HFFc6 (cell line): ENCODE results near the gene C8G. TPM values are rescaled to one million over a fixed set of nuclear protein-coding genes. Genes with fewer than 3 reads are reported as not detected.
A peak's percentile ranks its signal among the peaks of the same experiment; 100 is the strongest.

Experiments
- DNase-seq: peaks from one replicate; pipeline ENCODE4 v3.0.0-alpha.2; 2018
- H3K27ac Mint-ChIP-seq: 2 replicates; pipeline ENCODE4 v1.8.0; 2020; ENCODE audit warnings: mild to moderate bottlenecking, mixed read lengths
- H3K27me3 Mint-ChIP-seq: 2 replicates; pipeline ENCODE4 v1.8.0; 2021; ENCODE audit warnings: mild to moderate bottlenecking, moderate library complexity, mixed read lengths; ENCODE audit not compliant: insufficient read depth
- H3K36me3 Mint-ChIP-seq: 2 replicates; pipeline ENCODE4 v1.8.0; 2021; ENCODE audit warnings: low read depth, mixed read lengths
- H3K4me1 Mint-ChIP-seq: 2 replicates; pipeline ENCODE4 v1.8.0; 2020; ENCODE audit warnings: low read depth, mixed read lengths
- H3K4me3 Mint-ChIP-seq: 2 replicates; pipeline ENCODE4 v1.8.0; 2020; ENCODE audit warnings: mild to moderate bottlenecking, moderate library complexity, mixed read lengths
- H3K9me3 Mint-ChIP-seq: 2 replicates; pipeline ENCODE4 v1.8.0; 2020; ENCODE audit warnings: mild to moderate bottlenecking, mixed read lengths
- total RNA-seq, 6 experiments: library from RNA; stranded (reverse); fragmentation: NEBNext Ultra II Directional; extraction: Animal tissue kit (Norgen Biotek cat#: 25700); gene quantifications; 2 replicates in 1 of 6; 3 replicates in 5 of 6; pipeline ENCODE4 v1.2.3, GENCODE V29; 2021
- TF ChIP-seq, protein P1 (sequence below): fragments of 200-600 bp; sonication (generic); IDR thresholded peaks from 2 replicates; pipeline ENCODE4 v1.5.0; 2021; ENCODE audit warnings: antibody characterized with exemption, mild to moderate bottlenecking

The C8G gene
- total RNA-seq, 6 experiments from 2014 or later: 0.51 to 1.8 (median 0.97) TPM

DNA sequence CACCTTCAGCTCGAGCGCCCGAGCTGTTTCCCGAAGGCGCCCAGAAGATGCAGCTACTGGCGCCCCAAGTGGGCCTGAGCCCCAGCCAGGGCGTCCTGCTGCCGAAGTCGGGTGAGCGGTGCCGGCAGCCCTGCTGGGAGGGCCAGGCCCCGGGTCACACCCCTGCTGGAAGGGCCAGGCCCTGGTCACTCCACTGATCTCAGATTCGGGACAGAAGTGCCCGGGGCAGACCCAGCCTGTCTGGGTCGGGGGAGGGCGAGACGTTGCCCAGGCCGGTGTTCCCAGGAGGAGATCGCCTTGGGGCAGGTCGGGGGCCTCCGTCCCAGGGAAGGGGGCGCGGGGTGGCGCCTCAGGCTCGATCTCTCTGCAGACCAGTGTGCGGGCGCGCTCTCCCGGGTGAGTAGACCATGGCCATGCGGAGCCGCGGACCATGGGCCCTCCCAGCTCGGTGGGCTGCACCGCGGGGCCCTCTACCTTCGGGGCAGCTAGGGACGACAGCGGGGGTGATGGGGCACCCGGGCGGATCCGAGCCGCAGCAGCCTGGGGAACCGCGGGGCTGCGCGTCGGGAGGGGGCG lies 40.1 kb downstream of the C8G start:
- TF ChIP-seq, protein P1, sequence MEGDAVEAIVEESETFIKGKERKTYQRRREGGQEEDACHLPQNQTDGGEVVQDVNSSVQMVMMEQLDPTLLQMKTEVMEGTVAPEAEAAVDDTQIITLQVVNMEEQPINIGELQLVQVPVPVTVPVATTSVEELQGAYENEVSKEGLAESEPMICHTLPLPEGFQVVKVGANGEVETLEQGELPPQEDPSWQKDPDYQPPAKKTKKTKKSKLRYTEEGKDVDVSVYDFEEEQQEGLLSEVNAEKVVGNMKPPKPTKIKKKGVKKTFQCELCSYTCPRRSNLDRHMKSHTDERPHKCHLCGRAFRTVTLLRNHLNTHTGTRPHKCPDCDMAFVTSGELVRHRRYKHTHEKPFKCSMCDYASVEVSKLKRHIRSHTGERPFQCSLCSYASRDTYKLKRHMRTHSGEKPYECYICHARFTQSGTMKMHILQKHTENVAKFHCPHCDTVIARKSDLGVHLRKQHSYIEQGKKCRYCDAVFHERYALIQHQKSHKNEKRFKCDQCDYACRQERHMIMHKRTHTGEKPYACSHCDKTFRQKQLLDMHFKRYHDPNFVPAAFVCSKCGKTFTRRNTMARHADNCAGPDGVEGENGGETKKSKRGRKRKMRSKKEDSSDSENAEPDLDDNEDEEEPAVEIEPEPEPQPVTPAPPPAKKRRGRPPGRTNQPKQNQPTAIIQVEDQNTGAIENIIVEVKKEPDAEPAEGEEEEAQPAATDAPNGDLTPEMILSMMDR: no peak
- no peaks in the 10 kb centered on the region for H3K9me3 Mint-ChIP-seq
- H3K27ac Mint-ChIP-seq: no peak overlapping the region

DNA sequence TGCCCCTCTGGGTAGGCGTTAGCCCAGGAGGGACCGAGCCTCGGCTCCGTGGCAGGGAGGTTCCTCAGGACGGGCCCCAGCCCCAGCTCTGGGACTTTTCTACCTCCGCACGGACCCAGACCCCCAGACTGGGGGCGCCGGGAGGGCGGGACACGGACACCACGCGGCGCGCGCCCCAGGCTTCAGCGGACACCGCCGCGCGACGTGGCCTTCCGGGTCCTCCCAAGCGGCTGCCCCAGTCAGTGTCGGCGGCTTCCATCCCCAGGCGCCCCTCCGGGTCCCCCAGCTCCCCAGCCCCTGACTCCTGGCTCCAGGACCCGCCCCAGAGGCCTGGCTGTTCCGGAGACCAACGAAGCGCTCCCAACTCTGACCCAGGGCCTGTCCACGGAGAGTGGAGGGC lies 40.8 kb downstream of the C8G start:
- TF ChIP-seq, protein P1: no peak
- Mint-ChIP-seq H3K36me3 (peaks cover 4% of the 10 kb centered on the region; the same call in 1 of the 2 replicates), H3K27me3 (peaks cover 23% of the 10 kb centered on the region), H3K4me1 (peaks cover 5% of the 10 kb centered on the region; the same call in 1 of the 2 replicates), H3K4me3 (no peak overlapping the region), H3K27ac (no peak overlapping the region), H3K9me3 (peaks cover 4% of the 10 kb centered on the region; the same call in 1 of the 2 replicates)
- no peak for DNase-seq

More for the DNA sequence above, 40.1 kb downstream of the C8G start:
- Mint-ChIP-seq H3K4me1 (peaks cover 5% of the 10 kb centered on the region; the same call in 1 of the 2 replicates), H3K4me3 (no peak overlapping the region), H3K27me3 (peaks cover 19% of the 10 kb centered on the region), H3K36me3 (no peaks in the 10 kb centered on the region)
- DNase-seq: no peak

DNA sequence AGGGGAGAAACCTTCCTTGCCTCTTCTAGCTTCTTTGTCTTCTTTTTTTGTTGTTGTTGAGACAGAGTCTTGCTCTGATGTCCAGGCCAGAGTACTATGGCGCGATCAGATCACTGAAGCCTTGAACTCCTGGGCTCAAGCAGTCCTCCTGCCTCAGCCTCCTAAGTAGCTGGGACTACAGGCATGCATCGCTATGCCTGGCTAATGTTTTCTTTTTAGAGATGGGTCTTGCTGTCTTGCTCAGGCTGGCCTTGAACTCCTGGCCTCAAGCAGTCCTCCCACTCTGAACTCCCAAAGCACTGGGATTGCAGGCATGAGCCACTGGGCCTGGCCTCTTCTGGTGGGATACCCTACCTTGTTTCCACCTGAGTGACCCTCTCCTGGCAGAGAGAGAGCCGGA lies 43.8 kb downstream of the C8G start:
- Mint-ChIP-seq H3K36me3 (peaks cover 5% of the 10 kb centered on the region; the same call in 1 of the 2 replicates), H3K27ac (no peak overlapping the region), H3K27me3 (peaks cover 22% of the 10 kb centered on the region), H3K9me3 (peaks cover 4% of the 10 kb centered on the region; the same call in 1 of the 2 replicates), H3K4me3 (no peak overlapping the region), H3K4me1 (no peaks in the 10 kb centered on the region; the same call in 1 of the 2 replicates)
- DNase-seq: no peak
- TF ChIP-seq, protein P1: no peak

DNA sequence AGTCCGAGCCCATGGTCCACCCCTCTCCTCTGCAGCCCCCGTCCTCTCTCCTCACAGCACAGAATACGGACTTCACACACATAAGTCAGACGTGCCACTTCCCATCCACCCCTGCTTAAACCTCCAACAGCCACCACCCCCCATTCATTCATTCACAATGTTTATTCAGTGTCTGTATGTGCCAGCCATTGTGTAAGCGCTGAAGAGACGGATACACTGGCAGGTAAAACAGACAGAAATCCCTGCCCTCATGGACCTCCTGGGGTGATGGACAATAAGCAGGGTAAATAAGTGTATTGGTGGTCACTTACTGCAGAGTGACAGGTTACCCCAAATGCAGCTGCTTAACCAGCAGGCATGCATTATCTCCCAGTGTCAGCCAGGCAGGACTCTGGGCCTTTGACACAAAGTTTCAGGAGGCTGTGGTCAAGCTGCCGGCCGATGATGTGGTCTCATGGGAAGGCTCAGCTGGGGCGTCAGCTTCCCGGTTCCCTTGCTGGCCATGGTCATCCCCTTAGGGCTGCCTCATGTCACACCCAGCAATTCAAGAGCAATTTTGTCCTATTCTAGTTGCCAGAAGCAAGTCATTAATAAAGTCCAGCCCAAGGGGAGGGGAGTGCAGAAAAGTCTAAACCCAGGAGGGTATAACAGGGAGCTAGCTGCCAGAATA lies 45.3 kb downstream of the C8G start:
- H3K4me1 Mint-ChIP-seq: no peaks in the 10 kb centered on the region; the same call in 1 of the 2 replicates
- DNase-seq: no peak
- no peak overlapping the region for H3K27ac Mint-ChIP-seq
- TF ChIP-seq, protein P1: no peak
- no peak overlapping the region for H3K4me3 Mint-ChIP-seq
- peaks cover 4% of the 10 kb centered on the region; the same call in 1 of the 2 replicates for H3K9me3 Mint-ChIP-seq
- peaks cover 5% of the 10 kb centered on the region; the same call in 1 of the 2 replicates for H3K36me3 Mint-ChIP-seq
- peaks cover 21% of the 10 kb centered on the region for H3K27me3 Mint-ChIP-seq

DNA sequence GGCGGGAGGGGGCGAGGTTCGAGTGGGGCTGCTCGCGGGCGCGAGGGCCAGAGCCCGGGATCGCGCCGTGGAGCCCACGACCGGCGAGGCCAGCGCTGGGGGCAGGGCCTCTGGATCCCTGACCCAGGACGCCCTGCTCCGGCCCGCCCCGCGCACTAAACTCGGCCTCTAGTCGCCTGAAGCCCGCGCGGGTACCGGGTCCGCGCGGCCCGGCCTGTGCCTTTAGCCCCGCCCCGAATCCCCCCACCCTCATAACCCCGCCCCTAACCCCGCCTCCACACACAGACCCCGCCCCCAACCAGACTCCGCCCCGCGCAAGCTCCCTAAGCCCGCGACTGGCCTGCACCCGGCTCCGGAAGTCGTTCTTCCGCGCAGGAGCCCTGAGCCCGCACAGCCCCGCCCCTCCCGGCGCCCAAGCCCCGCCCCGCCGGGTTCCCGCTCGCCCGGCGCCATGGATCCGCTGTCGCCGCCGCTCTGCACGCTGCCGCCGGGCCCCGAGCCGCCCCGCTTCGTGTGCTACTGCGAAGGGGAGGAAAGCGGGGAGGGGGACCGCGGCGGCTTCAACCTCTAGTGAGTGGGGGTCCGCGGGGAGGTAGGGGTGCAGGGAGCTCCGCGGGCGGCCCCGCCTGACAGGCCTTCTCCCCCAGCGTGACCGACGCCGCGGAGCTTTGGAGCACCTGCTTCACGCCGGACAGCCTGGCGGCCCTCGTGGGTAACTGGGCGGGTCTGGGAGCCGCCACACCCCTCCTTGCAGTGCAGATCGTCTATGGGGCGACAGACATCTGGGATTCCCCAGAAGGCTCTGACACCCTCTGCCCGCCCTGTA lies 47.2 kb downstream of the C8G start, which contains the start of gene PAXX:
TSS of gene PAXX (plus strand) at position 430 of the 826 bp plus-strand sequence. CDS start at position 452, 22 bp downstream.
- Mint-ChIP-seq H3K4me1 (peaks cover 9% of the 10 kb centered on the region), H3K9me3 (peaks cover 4% of the 10 kb centered on the region; the same call in 1 of the 2 replicates), H3K36me3 (peaks cover 5% of the 10 kb centered on the region; the same call in 1 of the 2 replicates), H3K27me3 (peaks cover 21% of the 10 kb centered on the region), H3K27ac (peak within 1 kb of the TSS; percentile 57), H3K4me3 (peak within 1 kb of the TSS; percentile 85)
- DNase-seq: peak; percentile 79
- TF ChIP-seq, protein P1: no peak
